K562 (cell line): ENCODE data around the gene DSE. TPM values are rescaled to one million over a fixed set of nuclear protein-coding genes. Genes with fewer than 3 reads are reported as not detected.

Experiments
- ATAC-seq: fragments of 200-7000 bp; cut with Tn5 transposase; 3 replicates; pipeline ENCODE4 v1.9.1; 2020; ENCODE audit warnings: moderate library complexity
- BruUV-seq: library from RNA; stranded (reverse); fragments of 400-500 nt; replicated peaks from 2 replicates; lab custom pipeline; 2021; lab: Mats Ljungman, UMichigan
- CTCF ChIA-PET: fragments of 300-600 bp; formaldehyde crosslinking; extraction: SDS; loops from one replicate; lab custom pipeline; 2021; ENCODE audit warnings: low intra/inter-chr PET ratio; lab: Yijun Ruan, JAX
- POLR2A ChIA-PET: fragments of 300-600, 350-650 bp; sonication (Branson Sonifier 250); formaldehyde crosslinking; extraction: SDS; loops from one replicate; lab custom pipeline; 2021; ENCODE audit warnings: antibody characterized with exemption, inconsistent platforms; lab: Yijun Ruan, JAX
- DNase-seq, 4 experiments: peaks; one replicate each; pipeline versions ENCODE4 v3.0.0 to v3.0.0-alpha.2; 2011 to 2018; ENCODE audit warnings: low spot score in 3 of 4, mixed read lengths in 3 of 4; ENCODE audit errors: extremely low read depth in 1 of 4
- FAIRE-seq: peaks from 2 replicates; lab custom pipeline; 2011; peaks lifted over from hg19 to GRCh38; lab: Jason Lieb, UNC
- H2AFZ ChIP-seq: 2 replicates; pipeline ENCODE4 v1.6.0; 2011; ENCODE audit warnings: low read depth, low read length, control low read depth, inconsistent platforms
- H3K27ac ChIP-seq: fragments of 200-600 bp; 3 replicates; pipeline ENCODE4 v1.8.0; 2011; ENCODE audit warnings: low read depth, mild to moderate bottlenecking, control low read depth, inconsistent platforms, low read length, moderate library complexity, mixed read lengths; ENCODE audit errors: extremely low read depth
- H3K27me3 ChIP-seq, 2 experiments: fragments of 300-600 bp in 1 of 2; 2 replicates in 1 of 2; 3 replicates in 1 of 2; pipeline versions ENCODE4 v1.6.0 to v1.8.0; 2011; ENCODE audit warnings: inconsistent platforms in 2 of 2, low read length in 2 of 2, mild to moderate bottlenecking in 1 of 2, mixed read lengths in 1 of 2, moderate library complexity in 1 of 2; ENCODE audit not compliant: control insufficient read depth in 2 of 2, insufficient read depth in 2 of 2
- H3K36me3 ChIP-seq: fragments of 300-600 bp; 3 replicates; pipeline ENCODE4 v1.8.0; 2011; ENCODE audit warnings: mild to moderate bottlenecking, low read length, inconsistent platforms; ENCODE audit not compliant: control insufficient read depth, insufficient read depth
- H3K4me1 ChIP-seq, 2 experiments: fragments of 200-600 bp in 1 of 2; replicated peaks in 1 of 2; 2 replicates in 1 of 2; 3 replicates in 1 of 2; pipeline versions ENCODE4 v1.5.1 to v1.8.0; 2011; ENCODE audit warnings: inconsistent platforms in 2 of 2, low read length in 2 of 2, mild to moderate bottlenecking in 1 of 2, mixed read lengths in 1 of 2, moderate library complexity in 1 of 2; ENCODE audit not compliant: control insufficient read depth in 2 of 2, insufficient read depth in 2 of 2
- H3K4me2 ChIP-seq: 2 replicates; pipeline ENCODE4 v1.6.1; 2011; ENCODE audit warnings: low read length, control low read depth, inconsistent platforms, mixed read lengths; ENCODE audit not compliant: insufficient read depth
- H3K4me3 ChIP-seq: fragments of 200-600 bp; sonication (generic), shearing (Covaris generic); 2 replicates; pipeline ENCODE4 v1.5.1; 2016; ENCODE audit warnings: control low read depth, inconsistent platforms
- H3K79me2 ChIP-seq: fragments of 200-600 bp; 3 replicates; pipeline ENCODE4 v1.8.0; 2011; ENCODE audit warnings: low read length, inconsistent platforms; ENCODE audit not compliant: control insufficient read depth, insufficient read depth
- H3K9ac ChIP-seq, 2 experiments: 2 replicates each; pipeline versions ENCODE4 v1.6.0 to v1.6.1; 2011; ENCODE audit warnings: low read depth in 2 of 2, low read length in 2 of 2, control low read depth in 1 of 2, inconsistent platforms in 1 of 2, mild to moderate bottlenecking in 1 of 2, mixed read lengths in 1 of 2; ENCODE audit not compliant: insufficient read depth in 1 of 2
- H3K9me1 ChIP-seq: one replicate; pipeline ENCODE4 v1.6.0; 2011; ENCODE audit warnings: inconsistent platforms, mild to moderate bottlenecking, low read length, moderate library complexity; ENCODE audit not compliant: control insufficient read depth, insufficient read depth
- H3K9me3 ChIP-seq: replicated peaks from 2 replicates; pipeline ENCODE4 v1.5.1; 2011; ENCODE audit warnings: low read depth, low read length, inconsistent platforms; ENCODE audit not compliant: control insufficient read depth, insufficient read depth
- H4K20me1 ChIP-seq: replicated peaks from 2 replicates; pipeline ENCODE4 v1.6.1; 2011; ENCODE audit warnings: low read length, inconsistent platforms, mixed read lengths; ENCODE audit not compliant: control insufficient read depth, insufficient read depth
- C11orf30 ChIP-seq: fragments of 450-650 bp; IDR thresholded peaks from 2 replicates; pipeline ENCODE4 v1.6.1; 2016; ENCODE audit warnings: low read depth, mild to moderate bottlenecking
- HDAC2 ChIP-seq: fragments of 450-650 bp; IDR thresholded peaks from 2 replicates; pipeline ENCODE4 v1.6.1; 2016; ENCODE audit warnings: mild to moderate bottlenecking
- MAFF ChIP-seq: IDR thresholded peaks from 2 replicates; pipeline ENCODE4 v1.6.1; 2012; ENCODE audit warnings: low read length, improper control_type of control experiment
- MAFG ChIP-seq: fragments of 450-650 bp; conservative IDR thresholded peaks from 2 replicates; pipeline ENCODE4 v1.6.1; 2016; ENCODE audit warnings: missing genetic modification characterization, missing compliant biosample characterization
- MAFK ChIP-seq: IDR thresholded peaks from 2 replicates; pipeline ENCODE4 v1.6.1; 2011; ENCODE audit warnings: low read length, improper control_type of control experiment
- SRSF7 ChIP-seq: fragments of 200-400 bp; formaldehyde crosslinking; optimal IDR thresholded peaks from 2 replicates; pipeline ENCODE3; 2017; ENCODE audit warnings: mild to moderate bottlenecking, low read depth, low read length
- ZBTB40 ChIP-seq, 2 experiments: fragments of 450-650 bp in 1 of 2; sonication (generic) in 1 of 2; formaldehyde crosslinking in 1 of 2; IDR thresholded peaks; 2 replicates each; pipeline versions ENCODE4 v1.7.1 to v1.9.0; 2016 to 2022; ENCODE audit warnings: inconsistent platforms in 1 of 2, mild to moderate bottlenecking in 1 of 2, missing genetic modification reagents in 1 of 2
- ZNF316 ChIP-seq: fragments of 450-650 bp; IDR thresholded peaks from 2 replicates; pipeline ENCODE4 v1.6.1; 2016
- WGBS: fragments of 100-300 bp; shearing (Covaris generic); methylation state at CpG from one replicate; pipeline ENCODE4 v1.1.6; 2016; ENCODE audit warnings: low coverage, mixed read lengths; ENCODE audit not compliant: insufficient coverage; ENCODE audit errors: missing lambda C conversion rate; 5-methylcytosine and 5-hydroxymethylcytosine counted together
- in situ Hi-C: fragments of 300-500 bp; cut with MboI; formaldehyde crosslinking; loops from 4 replicates; pipeline ENCODE4 v1.15.0; 2018; ENCODE audit warnings: inconsistent platforms, mixed read lengths
- intact Hi-C: fragments of 100-400 bp; cut with micrococcal nuclease; formaldehyde crosslinking; loops from 2 replicates; pipeline ENCODE4 v1.14.2; 2022
- polyA plus RNA-seq, 8 experiments: library from polyadenylated mRNA; depleted of rRNA in 4 of 8; stranded (reverse) in 5 of 8; unstranded in 3 of 8; fragments of >200 nt; fragmentation: Nextera tagmentation in 2 of 8; fragmentation: Illumina TruSeq in 1 of 8; extraction: Ambion mirVana in 2 of 8; extraction: Trizol in 1 of 8; gene quantifications; 2 replicates each; pipeline versions ENCODE4 v1.2.1 to v1.2.3, GENCODE V29; 2011 to 2014; ENCODE audit warnings: inconsistent platforms in 1 of 8, missing spikeins in 1 of 8
- total RNA-seq, 7 experiments: library from RNA; depleted of rRNA in 6 of 7; stranded (reverse); fragments of >200 nt in 6 of 7; fragmentation: Illumina TruSeq in 2 of 7; extraction: Trizol in 2 of 7; gene quantifications; 2 replicates each; pipeline versions ENCODE4 v1.2.1 to v1.2.3, GENCODE V29; 2011 to 2021; ENCODE audit warnings: low replicate concordance in 1 of 7

Gene DSE
- total and polyA plus RNA-seq, 9 of the 15 experiments (the other 6 are each of a cell fraction or from before 2014, with no cell fraction given), result 0.49 to 1.7 (median 0.79) TPM

- POLR2A ChIA-PET, result no interaction called here
- TF ChIP-seq HDAC2 (no peak), SRSF7 (no peak), MAFG (peak; percentile 61), MAFF (peak; percentile 47), ZBTB40 (IDR thresholded peaks at IDR 0.05) (no peak), ZBTB40 (CRISPR knock-in tag; IDR thresholded peaks at IDR 0.05) (no peak), ZNF316 (peak; percentile 87), C11orf30 (peak; percentile 81), MAFK (0 out of 2 replicates have a peak, but pooled peaks have one; percentile 11)
- Histone ChIP-seq H4K20me1 (no peaks in the 10 kb centered on the region), H3K4me2 (no peak overlapping the region), H3K9me1 (no peaks in the 10 kb centered on the region), H3K4me1 (no peaks in the 10 kb centered on the region), H3K27ac (no peak overlapping the region), H3K27me3 (no peaks in the 10 kb centered on the region), H3K9me3 (no peaks in the 10 kb centered on the region), H3K4me3 (no peak overlapping the region), H3K9ac (no peak overlapping the region), H2AFZ (no peak overlapping the region), H3K79me2 (no peaks in the 10 kb centered on the region), H3K36me3 (no peaks in the 10 kb centered on the region)
- BruUV-seq, result no TSS peak
- in situ Hi-C loops (no loop called here), intact Hi-C loops (no loop called here)
- ATAC-seq (no peak), FAIRE-seq (no peak), DNase-seq (no peak)
- CTCF ChIA-PET, result no interaction called here
- 0% methylated on average over 1 of the region's 1 CpG for WGBS
Measured at GRCh38 chr6:116482780-116483179, 112.0 kb downstream of the DSE start.
